ENCODE data around the gene KRT85. TPM values are rescaled to one million over a fixed set of nuclear protein-coding genes. Genes with fewer than 3 reads are reported as not detected.

KRT85 gene
- total RNA-seq, 1 donor from 2014 or later = not detected

- DNase-seq (ENCODE audit: low read depth) = no peak
These were observed 1.9 kb upstream of the KRT85 start for GRCh38 chr12:52369211-52369610.

DNA sequence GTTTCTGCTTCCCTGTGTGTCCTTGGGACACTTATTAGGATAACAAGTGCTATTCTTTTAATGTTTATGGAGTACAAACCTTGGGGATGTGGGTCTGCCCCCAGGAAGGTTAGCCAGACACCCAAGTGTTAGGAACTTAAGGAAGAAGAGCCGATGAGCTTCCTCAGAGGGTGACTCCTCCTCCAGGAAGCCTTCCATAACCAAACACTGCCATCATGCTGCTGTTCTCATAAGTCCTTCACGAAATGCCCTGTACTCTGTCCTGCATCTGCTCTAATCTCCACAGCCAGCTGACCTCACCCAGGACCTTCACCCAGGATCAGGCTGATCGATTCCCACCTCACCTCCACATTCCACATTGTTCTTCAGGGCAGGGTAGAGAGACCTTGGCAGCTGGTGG, 1.2 kb upstream of the KRT85 start:
- DNase-seq (ENCODE audit: low read depth) = no peak

- DNase-seq (ENCODE audit: low read depth) = peak; percentile 59
These were observed 595 bp upstream of the KRT85 start for GRCh38 chr12:52367876-52368275.

DNA sequence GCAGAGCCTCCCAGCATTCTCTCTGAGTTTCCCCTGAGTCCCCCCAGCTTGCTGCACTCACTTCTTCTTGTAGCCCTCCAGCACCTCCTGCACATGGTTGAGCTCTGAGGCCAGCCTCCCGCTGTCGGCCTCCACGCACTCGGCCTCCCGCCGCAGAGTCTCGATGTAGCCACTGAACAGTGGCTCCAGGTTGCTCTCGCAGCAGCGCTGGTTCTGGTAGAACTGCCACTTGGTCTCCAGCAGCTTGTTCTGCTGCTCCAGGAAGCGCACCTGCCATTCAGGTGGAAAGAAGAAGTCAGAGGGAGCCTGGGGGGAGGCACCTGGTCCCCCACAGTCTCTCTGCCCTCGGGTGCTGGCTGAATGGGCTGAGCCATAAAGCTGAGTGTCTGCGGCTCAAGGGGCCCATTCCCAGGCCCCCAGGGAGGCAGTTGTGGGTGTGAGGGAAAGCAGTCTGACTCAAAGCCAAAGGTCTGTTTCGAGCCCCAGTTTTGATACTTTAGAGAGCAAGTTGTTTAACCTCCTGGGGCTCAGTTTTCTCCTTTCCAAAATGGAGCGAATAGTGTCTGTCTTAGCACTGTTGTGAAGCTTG, 2.3 kb downstream of the KRT85 start:
- DNase-seq (ENCODE audit: low read depth) = no peak

DNA sequence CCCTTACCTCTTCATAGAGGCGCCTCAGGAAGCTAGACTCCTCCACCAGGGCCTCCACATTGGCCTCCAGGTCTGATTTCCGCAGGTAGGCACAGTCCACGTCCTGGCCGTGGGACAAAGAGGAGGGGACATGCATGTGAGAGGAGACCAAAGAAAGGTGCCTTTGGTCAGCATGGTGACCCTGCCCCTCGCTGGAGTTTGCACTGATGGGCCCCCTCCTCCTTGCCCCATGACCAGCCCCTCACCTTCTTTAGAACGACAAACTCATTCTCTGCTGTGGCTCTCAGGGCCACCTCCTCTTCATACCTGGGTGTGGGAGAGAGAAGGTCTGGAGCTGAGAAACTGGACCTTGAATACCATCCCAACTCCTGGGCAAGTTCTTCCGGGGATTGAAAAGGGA, 3.2 kb downstream of the KRT85 start:
- DNase-seq (ENCODE audit: low read depth) = no peak

DNA sequence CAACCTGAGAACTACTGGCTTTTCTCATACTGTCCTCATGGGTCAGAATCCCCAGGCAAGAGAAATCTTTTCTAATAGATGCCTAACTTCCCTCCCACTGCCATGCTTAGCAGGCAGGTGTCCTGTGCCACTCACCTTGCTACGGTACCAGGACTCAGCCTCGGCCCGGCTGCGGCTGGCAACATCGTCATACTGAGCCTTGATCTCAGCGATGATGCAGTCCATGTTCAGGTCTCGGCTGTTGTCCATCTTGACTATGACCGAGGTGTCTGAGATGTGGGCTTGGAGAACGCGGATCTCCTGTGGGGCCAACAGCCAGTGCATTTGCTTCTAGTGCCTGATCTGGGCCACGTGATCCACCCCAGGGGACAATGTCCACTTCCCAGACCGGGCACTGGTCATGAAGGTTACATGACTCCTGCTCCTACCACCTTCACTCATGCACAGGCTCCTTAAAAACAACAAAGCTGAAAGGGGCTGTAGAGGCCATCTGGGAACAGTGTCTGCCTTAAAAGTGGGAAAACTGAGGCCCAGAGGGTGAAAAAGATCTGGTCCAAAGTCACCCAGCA, 4.1 kb downstream of the KRT85 start:
- no peak for DNase-seq (ENCODE audit: low read depth)

DNA sequence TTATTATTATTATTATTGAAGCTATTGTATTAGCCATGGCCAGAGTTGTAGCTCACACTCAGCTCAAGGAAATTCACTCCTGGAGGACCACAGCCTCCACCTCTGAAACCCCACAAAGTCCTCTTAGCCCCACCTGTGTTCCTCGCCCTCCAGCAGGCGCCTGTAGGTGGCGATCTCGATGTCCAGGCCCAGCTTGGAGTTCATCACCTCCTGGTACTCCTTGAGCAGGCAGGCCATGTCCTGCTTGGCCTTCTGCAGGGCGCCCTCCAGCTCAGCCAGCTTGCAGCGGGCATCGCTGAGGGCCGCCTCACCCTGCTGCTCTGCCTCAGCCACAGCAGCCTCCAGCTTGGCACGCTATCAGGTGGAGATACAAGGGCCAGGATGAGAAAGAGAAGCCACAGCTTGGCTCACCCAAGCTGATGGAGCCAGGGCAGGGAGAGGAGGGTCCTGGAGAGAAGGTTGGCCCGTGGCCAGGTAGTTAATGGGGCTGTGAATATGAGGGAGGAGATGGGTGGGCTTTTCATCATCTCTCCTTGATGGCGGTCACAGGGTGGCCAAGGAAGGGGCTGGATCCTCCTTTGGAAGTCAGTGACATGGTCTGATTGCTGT, 5.1 kb downstream of the KRT85 start:
- DNase-seq (ENCODE audit: low read depth) = no peak

DNA sequence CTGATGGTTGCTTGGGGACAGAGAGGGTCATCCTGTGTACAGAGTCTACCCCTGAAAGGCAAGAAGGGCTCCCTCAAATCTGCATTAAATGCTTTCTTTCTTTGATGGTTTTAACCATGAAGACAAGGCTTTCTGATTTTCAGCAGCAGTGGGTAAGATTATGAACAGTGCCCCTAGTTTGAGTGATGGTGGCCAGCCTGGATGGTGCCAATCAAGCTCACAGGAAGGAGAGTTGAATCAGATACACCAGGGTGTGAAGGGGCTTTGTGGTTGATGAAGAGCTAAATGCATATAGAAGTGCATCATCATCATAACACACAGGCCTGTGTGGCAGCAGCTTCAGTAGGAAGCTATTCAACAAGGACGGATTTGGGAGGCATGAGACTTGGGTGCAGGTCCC, 5.7 kb downstream of the KRT85 start:
- DNase-seq (ENCODE audit: low read depth) = no peak

DNA sequence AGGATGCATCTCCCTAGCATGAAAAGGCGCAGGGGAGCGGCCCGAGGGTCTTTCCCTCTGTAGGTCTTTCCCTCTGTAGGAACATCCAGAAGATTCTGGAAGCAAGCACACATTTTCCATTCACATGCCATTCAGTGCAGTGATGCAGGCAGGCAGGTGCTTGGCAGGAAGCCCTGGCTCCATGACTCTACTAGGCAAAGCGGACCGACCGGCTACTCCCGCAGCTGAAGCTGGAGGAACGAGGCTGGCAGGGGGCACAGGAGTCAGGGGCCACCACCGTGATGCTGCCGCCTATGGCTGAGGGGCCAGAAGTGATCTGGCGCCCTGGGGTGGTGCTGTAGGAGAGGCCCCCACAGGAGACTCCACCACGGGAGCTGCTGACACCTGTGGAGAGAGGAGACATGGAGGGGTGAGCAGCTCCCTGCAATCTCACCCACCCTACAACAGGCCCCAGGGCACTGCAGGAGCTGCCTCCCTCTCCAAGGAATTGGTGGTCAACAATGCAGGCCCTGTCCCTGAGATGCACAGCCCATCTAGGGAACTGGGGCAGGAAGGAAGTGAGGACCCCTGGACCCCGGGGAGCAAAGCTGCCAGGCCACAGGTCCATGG, 6.5 kb downstream of the KRT85 start:
- no peak for DNase-seq (ENCODE audit: low read depth)

DNA sequence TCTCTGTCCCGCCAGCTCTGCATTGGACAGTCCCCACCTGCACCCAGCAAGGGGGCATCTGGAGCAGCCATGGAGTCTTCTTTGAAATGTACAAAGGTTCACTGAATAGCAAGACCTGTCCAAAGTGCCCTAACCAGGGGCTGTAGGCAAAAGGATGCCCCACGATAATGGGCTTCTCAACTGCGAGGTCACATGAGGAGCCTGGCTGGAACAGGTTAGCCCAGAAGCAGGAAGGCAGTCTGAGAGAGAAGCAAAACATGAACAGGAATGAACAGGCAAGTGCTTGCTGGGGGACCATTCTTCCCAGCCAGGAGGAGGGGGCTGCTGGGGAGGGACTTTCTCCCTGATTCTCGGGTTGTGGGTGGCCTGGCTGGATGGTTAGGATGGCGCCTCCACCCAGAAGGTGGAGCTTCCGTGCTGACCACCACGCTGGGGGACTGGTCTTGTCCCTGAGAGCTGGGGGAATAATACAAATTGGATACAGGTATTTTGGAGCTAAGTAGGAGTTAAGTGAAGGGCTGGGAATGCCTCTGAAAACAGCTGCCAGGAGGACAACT, 7.1 kb downstream of the KRT85 start:
- DNase-seq (ENCODE audit: low read depth) = no peak

- DNase-seq (ENCODE audit: low read depth) = no peak
These were observed 7.6 kb downstream of the KRT85 start for GRCh38 chr12:52359621-52360061.

DNA sequence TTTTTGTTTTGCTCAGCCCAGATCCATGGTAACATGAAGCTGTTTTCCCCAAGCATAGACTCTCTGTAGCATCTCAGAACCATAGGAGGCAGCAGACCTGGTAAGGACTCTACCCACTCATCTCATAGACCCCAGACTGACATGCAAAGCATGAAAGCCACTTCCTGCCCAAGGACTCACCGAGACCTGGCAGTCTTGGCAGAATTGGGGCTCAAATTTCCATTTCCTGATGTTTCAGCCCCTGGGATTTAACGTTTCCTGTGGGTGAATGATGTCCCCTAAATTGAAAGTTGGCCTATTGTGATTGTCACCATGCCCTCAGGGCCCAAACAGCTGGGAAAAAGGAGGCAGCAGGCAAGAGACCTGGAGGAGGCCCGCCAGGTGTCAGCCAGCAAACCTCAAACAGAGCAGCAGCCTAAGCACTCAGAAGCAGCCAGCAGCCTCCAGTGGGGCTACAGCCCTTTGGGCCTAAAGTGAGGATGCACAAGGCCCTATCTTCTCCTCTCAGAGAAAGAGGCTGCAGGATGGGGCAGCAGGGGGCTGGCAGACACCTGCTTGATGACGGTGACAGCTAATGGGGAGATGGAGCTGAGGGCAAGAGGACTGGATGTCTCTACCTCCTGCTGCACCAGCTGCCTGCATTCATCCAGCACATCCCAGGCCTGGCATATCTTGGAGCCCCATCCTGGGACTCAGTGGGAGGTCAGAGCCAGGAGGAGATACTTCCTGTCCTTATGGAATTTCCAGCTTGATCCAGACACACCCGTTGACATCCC, 8.5 kb downstream of the KRT85 start:
- no peak for DNase-seq (ENCODE audit: low read depth)

DNA sequence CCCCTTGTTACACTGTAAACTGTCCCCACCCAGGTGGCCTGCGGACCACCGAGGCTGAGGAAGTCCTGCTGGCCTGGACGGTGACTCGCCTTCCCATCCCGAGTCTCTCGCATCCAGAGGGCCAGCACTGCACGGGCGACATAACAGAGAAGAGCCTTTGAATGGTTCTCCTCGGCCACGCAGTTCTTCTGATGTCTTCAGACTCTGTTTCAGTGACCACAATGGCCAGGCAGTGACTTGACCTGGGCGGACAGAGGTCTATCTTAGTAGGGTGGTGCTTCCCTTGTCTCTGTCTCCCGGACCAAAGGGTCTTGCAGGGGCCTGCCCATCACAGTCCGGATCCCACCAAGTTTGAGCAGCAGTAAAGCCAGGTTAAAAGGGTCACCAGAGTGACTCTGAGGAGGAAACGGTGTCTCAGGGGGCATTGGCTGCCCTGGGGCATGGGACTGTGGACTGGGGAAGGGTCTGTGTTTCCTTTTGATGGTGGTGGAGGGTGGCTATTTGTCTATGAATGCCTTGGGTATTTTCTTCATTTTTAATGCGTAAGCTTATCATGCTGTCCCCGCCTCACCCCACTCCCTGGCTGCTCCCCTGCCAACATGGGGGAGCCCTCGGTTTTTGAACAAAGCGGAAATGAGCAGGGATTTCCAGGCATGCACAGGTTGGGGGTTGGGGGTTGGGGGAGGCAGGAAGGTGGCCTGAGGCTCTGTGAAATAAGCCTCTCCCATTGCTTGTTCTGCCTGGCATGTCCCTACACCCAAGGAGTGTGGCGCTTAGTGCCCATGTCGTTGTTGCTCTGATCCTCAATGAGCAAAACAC, 10.3 kb downstream of the KRT85 start:
- DNase-seq (ENCODE audit: low read depth) = no peak

- DNase-seq (ENCODE audit: low read depth) = no peak
These were observed 11.1 kb downstream of the KRT85 start for GRCh38 chr12:52356031-52356761.

GRCh38 chr12:52355176-52355575, 12.1 kb downstream of the KRT85 start:
- DNase-seq (ENCODE audit: low read depth) = no peak

DNA sequence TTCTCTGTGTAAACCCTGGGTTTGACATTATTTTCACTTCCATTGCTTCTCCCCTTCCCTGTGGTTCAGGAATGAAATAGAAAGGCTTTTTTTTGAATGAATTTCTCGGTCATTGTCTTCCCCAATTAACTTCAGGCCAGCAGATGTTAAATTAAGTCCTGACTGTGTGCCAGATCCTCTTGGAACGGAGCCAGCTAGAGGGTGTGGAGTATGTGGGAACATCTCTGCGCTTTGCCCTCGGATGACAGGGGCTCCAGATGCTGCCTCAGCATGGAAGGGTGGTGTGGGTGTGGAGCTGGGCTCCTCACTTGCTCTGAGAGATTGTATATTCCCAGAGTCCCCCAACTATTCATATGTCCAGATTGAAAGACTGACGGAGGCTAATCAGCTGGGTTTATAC, 13.1 kb downstream of the KRT85 start:
- DNase-seq (ENCODE audit: low read depth) = no peak

- DNase-seq (ENCODE audit: low read depth) = no peak
These were observed 13.5 kb downstream of the KRT85 start for GRCh38 chr12:52353766-52354165.

GRCh38 chr12:52352951-52353350, 14.3 kb downstream of the KRT85 start:
- DNase-seq (ENCODE audit: low read depth) = no peak

- DNase-seq (ENCODE audit: low read depth) = peak; percentile 27
These were observed 15.9 kb downstream of the KRT85 start for GRCh38 chr12:52351196-52352059.

All from myocyte (in vitro differentiated cells).